Left renal cortex interstitium (tissue), 4 donors: Measurements from ENCODE around the gene SPEG. TPM values are rescaled to one million over a fixed set of nuclear protein-coding genes. Genes with fewer than 3 reads are reported as not detected.

Experiments used
- DNase-seq, 4 donors: peaks; one replicate each; pipeline ENCODE4 v3.0.0-alpha.2; 2013; ENCODE audit warnings: low read depth in 4 of 4, low spot score in 2 of 4, missing footprints in 1 of 4
- polyA plus RNA-seq, 4 donors: library from polyadenylated mRNA; unstranded; fragments of 120-200 nt; gene quantifications; one replicate each; pipeline ENCODE4 v1.2.1, GENCODE V29; 2013; ENCODE audit not compliant: insufficient read length in 4 of 4

Gene SPEG
- polyA plus RNA-seq, 4 donors, result 10.7 to 18.1 (median 14.7) TPM

DNA sequence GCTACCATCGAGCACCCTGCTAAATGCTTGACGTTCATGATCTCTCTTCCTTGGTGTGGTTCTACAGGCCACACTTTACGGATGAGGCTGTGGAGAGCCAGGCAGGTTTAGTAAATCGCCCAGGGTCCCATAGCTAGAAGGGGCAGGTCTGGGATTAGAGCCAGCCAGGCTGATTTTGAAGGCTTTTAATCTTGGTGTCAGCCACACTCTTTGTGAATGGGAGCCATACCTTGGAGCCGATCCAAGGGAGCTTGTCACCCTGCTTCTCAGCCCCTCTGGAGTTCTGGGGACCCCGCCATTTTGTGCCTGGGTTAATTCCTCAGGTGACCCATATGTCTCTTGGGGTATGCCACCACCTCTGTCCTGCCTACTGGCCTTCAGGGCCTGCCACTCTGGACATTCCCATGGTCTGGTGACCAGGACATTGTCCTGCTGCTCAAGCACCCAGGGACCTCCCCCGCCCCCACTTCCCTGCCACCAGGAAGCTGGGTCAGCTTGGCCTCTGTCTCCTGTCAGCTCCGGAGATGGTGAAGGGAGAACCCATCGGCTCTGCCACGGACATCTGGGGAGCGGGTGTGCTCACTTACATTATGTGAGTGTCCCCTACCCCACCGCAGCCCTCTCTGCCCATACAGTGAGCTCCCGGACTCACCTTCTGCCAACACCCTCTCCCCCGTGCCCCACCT, 56.8 kb downstream of the SPEG start:
- no peak for DNase-seq

DNA sequence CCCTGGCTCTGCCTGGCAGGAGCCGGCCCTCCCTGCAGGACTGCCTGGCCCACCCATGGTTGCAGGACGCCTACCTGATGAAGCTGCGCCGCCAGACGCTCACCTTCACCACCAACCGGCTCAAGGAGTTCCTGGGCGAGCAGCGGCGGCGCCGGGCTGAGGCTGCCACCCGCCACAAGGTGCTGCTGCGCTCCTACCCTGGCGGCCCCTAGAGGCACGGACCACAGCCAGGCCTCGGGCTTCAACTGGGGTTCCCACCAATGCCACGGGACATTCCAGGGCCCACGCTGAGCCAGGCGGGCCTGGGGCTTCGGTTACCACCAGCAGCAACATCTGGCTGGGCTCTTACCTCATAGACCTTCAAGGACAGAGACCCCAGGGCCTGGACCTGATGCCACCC, 57.9 kb downstream of the SPEG start:
- no peak for DNase-seq

DNA sequence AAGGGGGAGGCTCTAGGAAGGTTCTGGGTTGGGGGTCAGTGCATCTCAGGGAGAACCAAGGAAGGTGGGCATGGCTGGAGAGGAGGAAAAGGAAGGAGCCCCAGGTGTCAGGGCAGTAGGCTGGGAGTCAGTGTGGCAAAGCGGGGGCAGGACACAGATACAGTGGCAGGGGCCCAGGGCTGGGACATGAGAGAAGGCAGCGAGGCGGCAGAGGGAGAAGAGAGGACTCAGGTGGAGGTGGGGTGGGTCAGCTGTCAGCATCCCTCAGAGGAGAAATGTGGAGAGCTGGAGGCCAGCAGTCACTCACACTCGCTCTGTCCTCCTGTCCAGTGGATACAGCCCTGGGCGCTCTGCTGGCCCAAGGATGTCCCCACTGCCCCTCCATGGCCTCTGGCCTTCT, 58.4 kb downstream of the SPEG start:
- no peak for DNase-seq

DNA sequence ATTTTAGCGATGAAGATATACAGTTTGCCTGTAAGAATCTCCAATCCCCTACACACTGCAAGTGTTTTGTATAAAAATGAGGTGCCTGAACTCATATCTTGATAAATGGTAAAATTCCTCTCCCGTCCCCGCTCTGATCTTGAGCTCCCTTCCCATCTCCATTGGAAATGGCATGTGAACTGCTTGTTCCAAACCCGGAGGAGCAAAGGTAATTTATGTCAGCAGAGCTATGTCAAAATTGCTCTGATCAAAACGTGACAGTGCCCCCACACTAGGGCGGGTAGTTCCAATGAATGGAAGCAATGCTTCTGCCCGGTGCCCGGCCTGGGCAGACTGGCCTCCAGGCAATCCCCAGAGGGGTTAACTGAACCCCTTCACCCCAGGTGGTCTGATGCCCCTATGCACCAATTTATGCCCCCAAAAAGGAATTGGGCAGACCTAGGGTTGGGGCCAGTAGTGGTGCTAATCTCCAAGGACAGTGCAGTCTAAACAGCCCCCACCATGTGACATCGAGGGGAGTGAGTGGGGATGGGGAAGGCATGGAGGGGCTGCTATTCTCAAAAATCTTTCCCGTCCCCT, 60.4 kb downstream of the SPEG start:
- no peak for DNase-seq

DNA sequence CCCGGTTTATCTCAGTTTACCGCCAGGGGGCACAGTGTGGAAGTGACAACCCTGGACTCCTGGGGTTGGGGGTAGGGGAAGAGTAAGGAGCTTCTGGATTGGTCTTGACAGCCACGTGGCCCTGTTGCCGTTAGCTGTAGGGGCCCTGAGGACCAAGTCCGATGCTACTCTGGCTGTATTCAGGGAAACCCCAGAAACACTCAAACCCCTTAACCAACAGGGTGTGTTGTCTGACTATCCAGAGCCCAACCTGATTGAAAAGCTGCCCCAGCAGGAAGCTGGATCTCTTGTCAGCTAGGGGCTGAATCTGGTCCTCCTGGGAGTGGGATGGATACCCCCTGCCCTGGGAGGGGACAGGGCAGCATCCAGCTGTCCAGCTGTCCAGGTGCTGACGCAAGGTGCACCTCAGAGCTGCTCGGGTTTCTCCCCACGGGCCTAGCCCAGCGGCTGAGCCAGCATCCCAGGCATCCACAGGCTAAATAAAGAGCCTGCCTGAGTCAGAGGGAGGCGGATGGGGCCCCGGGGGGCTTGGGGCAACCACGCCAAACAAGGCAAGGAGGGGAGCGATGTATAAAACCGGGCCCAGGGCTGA, 61.0 kb downstream of the SPEG start:
- DNase-seq, result no peak

DNA sequence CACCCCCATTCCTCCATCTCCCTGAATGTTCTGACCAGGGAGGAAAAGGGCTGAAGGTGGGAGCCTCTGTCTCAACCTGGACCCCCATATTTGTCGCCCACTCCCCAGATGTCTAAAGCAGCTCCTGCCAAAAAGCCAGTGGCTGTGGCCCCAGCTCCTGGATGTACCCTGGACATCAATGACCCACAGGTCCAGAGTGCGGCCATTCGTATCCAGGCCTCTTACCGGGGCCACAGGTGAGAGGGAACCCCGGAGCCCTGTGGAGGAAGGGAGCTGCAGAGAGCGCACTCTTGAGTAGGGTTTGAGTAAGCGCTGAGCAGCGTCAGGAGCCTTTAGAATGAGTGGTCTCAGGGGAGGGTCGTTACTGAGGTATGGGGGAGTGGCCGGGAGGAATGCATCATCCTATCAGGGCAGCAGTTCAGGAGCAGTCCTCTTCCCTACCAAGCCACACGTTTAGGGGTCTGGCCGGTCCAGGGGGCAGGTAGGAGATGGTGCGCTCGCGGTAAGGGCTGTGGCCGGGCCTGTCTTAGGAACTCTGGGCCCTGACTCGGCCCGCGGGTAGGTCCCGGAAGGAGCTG, 61.7 kb downstream of the SPEG start:
- DNase-seq, result no peak

DNA sequence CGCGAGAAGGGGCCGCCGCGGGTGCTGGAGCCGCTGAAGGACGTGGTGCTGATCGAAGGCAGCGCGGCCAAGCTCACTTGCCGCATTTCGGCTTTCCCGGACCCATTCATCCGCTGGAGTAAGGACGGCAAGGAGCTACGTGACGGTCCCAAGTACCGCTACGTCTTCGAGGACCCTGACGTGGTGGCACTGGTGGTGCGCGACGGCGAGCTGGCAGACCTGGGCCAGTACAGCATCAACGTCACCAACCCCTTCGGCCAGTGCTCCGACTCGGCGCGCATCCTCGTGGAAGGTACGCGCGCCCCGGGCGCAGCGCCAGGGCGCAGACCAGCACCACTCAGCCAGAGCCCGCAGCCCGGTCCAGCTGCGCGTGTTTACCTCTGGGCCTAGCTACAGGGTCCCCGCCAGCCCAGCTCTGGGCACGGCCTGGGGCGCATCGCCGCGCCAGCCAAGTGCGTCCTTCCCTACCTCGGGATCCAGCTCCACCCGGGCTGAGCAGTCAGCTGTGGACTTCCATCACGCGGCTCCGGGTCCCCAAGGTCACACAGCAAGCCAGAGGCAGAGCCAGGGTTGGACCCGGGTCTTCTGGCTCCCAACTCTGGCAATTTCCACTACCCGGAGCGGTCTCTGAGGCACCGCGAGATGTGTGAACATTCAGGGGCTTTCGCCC, 62.3 kb downstream of the SPEG start:
- DNase-seq, result no peak

DNA sequence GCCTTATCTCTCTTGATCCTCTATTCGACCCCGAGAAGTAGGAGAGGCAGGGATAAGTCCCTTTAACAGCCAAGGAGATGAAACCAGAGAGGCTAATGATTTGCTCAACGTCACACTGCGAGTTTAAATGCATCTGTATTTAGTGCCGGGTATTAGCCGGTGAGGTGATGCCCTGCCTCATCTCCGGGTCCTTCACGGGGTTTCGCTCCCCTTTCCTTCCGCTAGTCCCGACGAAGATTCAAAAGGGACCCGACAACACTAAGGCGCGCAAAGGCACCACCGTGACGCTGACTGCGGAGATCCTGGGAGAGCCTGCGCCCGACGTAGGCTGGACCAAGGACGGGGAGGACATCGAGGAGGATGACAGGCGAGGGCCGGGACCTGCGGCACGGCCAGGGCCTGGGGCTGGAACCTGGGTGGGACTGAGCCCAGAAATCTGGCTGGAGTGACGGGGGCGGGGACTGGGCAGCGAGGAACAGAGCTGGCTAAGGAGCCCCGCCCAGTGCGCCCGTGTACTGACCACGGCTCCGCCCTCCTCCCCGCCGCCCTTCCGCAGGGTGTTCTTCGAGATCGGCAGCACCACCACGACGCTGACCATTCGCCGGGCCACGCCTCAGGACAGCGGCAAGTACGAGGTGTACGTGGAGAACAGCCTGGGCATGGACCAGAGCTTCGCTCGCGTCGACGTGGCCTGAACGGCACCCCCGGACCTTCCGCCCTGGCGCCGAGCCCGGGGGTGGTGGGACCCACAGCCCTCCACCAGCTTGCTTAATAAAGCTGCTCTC, 63.0 kb downstream of the SPEG start:
- no peak for DNase-seq

DNA sequence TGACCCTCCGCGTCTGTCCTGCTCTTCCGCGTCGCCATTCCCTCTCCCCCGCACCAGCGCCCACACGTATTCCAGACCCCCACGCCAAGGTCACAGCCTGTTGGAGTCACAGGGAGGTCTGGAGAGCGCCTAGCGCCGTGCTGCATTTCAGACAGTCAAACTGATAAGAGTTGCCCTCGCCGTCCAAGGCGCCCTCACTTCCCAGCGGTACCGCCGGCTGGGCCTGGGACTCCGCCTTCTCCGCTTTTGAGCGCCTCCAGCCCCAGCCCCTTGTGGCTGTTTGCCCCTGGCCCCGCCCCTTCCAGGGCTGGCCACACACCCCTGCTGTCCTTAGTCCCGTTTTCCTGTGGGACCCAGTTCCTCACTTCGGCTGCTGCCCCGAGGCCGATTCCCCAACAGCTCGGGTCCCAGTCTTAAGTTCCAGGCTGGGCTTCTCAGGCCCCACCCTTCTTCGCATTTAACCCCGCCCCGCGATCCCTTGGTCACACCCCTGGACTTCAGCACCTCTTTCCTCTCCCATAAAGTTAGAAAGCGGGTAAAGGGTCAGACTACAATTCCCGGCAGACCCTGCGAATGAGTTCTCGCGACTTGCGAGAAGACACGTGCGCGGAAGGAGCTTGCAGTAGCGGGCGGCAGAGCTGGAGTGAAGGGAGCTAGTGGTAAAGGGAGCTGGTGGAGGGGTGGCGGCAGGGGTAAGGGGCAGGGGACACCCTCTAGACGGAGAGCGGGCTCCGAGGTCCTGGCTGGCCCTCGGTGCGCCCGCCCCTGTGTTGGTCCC, 63.8 kb downstream of the SPEG start, which contains the start of gene GMPPA:
TSS of gene GMPPA (plus strand) at position 612 of the 778 bp plus-strand sequence. CDS start 1,085 bp downstream, outside the sequence.
- DNase-seq, result peak; percentile 91 to 99 (median 94)

DNA sequence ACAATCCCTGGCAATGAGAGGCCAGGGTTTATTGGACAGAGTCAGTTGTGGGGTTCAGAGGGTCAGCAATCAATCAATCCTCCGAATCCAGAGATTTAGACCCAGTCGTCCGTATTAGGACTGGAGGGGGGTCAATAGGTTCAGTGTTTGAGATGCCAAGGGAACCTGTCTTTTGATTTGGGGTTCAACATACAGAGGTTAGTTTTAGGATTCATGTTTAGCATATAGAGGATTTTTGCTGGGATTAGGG, 64.3 kb downstream of the SPEG start:
- DNase-seq, result no peak

DNA sequence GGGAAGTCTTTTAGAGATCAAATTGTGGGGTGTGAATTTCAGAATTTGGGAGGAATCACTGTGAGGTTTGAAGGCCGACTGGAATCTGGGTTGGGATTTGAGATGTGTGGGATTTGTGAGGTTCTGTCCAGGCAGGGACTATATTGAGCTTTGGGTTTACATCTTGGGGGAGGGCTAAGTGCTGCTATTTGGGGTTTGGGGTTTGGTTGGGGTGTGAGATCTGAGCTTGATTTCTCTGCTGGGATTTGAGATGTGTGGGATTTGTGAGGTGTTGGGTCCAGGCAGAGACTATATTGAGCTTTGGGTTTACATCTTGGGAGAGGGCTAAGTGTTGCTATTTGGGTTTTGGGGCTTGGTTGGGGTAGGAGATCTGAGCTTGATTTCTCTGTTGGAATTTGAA, 64.9 kb downstream of the SPEG start:
- no peak for DNase-seq

DNA sequence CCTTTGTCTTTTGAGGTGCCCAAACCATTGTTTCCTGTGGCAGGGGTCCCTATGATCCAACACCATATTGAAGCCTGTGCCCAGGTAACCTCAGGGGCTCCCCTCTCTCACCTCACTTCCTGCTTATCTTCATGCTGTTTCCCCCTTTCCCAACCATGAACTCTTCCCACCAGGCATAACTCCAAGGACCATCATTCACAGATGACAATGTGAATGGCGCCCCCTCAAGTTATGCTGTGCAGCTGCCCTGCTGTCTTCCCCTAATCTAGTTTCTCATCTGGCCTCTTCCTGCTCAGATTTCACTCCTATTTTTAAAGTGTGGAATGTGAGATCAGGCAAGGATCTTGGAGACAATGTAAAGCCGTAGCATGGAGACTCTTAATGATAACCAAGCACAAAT, 65.5 kb downstream of the SPEG start:
- DNase-seq, result no peak

DNA sequence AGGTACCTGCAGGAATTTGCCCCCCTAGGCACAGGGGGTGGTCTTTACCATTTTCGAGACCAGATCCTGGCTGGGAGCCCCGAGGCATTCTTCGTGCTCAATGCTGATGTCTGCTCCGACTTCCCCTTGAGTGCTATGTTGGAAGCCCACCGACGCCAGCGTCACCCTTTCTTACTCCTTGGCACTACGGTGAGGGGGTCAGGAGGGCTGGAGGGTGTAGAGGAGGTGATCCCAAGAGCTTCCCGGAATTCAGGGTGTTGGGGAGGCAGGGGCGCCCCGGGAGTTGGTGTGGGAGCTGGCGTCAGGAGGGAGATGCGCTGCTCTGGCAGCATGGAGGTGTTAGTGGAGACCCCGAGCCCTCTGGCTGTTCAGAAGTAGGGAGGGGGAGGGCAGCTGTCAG, 67.2 kb downstream of the SPEG start:
- no peak for DNase-seq

DNA sequence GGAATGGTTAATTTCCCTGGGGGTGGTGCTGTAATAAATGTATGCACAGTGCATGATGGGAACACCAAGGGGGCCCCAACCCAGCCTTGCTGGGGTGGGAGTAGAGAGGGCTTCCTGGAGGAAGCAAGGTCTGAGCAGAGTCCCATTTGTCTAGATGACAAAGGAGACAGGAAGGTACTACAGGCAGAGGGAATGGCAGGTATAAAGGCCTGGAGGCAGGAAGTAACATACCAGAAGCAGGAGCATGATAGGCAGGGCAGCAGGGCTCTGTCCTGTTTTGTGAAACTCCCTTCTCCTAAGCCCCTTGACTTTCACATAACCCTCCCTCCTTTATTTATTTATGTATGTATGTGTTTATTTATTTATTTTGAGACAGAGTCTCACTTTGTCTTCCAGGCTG, 68.0 kb downstream of the SPEG start:
- no peak for DNase-seq

DNA sequence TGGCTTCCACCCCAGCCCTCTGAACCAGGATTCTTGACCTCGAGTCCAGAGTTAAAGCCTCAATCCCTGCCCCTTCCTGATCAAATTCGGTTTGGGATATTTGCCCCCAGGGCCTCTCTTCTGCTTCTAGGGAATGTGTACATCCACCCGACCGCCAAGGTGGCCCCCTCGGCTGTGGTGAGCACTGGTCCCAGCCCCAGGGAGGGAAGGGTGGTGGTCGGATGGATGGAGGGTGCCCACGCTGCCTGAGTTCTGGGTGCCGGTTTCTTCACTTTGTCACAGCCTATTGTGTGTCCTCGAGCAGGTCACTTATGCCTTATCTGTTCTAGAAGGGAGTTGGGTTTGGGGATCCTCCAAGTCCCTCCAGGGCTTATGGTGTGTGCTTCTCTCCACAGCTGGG, 70.9 kb downstream of the SPEG start:
- DNase-seq, result no peak

DNA sequence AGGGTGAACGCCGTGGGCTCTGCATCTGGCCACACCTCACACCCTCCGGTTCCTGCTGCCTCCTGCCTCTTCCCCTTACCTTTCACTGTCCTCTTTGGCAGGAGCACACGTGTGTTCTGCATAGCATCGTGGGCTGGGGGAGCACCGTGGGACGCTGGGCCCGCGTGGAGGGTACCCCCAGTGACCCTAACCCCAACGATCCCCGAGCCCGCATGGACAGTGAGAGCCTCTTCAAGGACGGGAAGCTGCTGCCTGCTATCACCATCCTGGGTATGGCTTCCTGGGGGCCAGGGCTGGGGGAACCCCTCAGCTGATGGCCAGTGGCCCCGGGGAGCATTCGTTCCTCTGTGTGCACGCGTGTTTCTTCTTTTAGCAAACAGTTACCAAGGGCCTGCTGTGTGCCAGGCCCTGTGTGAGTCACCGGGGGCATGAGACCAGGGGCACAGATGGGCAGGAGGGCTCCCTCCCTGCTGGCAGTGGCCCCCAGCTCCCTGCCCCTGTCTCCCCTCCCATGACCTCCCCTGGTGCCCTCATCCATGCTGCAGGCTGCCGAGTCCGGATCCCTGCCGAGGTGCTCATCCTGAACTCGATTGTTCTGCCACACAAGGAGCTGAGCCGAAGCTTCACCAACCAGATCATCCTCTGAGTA, 71.6 kb downstream of the SPEG start:
- no peak for DNase-seq

DNA sequence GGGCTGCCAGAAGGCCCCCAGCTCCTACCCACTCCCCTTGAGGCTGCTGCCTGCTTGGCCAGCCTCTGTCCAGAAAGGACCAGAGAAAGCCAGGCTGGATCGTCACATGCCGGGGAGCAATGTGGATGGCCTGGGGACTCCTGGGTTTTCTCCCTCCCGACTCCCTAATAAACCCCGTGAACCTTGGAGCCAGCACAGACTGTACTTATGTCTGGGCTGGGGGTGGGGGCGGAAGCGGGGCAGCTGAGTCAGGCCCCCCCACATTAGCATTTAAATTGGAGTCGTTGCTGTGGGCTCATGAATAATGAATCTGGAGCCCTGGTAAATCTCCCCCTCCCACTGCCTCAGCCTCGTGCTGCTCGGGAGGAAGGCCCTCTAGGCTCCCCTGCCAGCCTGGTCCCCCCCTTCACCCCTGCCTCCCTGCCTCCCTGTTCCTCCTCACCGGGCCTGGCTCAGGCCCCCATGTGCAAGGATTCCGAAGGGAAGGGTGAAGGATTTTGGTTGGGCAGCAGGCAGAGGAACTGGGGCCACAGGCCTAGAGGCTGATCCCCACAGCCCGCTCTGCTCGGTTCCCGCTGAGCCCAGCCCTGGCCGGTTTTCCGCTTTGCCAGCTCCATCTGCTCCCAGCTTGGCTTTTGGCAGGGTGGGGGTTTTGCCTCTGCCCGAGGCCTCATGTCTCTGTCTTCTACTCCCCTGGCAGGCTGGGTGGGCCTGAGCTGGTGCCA, 72.3 kb downstream of the SPEG start:
- no peak for DNase-seq

DNA sequence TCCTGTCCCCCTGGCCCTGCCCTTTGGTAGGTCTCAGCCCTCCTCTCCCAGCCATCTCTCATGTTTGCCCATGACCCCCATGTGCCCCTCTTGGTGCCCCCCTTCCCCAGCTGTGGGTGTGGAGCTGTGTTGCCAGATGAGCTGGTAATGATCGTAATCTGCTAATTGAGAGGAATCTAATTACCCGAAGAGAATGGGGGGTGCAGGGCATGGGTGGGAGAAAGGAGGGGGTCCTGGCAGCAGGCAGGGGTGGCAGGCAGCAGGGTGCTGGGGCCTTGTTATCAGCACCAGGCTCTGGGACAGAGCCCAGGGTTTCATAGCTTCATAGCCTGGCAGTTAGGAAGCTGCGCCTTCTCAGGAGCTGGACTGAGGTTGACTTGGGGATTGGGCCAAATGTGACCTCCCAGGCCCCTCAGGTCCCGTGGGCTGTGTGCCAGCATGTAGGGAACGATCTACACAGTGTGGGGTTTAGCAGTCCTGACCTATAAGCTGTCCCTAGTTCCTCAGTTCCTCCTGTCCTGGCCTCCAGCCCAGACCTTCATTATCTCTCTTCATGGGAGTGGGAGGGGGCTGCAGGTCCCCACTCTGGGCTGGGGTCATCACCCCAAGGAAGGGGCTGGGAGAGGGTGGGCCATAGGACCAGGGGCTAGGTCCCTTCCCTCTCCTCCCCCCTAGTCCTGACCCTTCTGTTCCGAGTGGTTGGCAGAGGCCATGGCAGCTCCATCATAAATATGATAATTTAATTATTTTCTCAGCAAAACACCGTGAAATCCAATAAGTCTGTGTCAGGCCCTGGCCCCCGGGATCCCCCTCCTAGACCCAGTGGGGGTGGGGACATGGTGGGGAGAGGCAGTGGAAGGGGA, 73.2 kb downstream of the SPEG start:
- no peak for DNase-seq
